Activated naive CD4-positive, alpha-beta T cell treated with anti-CD3 and anti-CD28 coated beads, Interleukin-2, amount 50 U/mL, for 24 hours (primary cell): Measurements from ENCODE around the gene PLCE1.

Experiments used
- H3K27ac Mint-ChIP-seq: one replicate; pipeline ENCODE4 v1.8.0; 2021; ENCODE audit warnings: mild to moderate bottlenecking, mixed read lengths
- H3K27me3 Mint-ChIP-seq: one replicate; pipeline ENCODE4 v1.8.0; 2021; ENCODE audit warnings: mixed read lengths
- H3K36me3 Mint-ChIP-seq: one replicate; pipeline ENCODE4 v1.8.0; 2021; ENCODE audit warnings: mixed read lengths
- H3K4me1 Mint-ChIP-seq: one replicate; pipeline ENCODE4 v1.8.0; 2021; ENCODE audit warnings: mixed read lengths
- H3K4me3 Mint-ChIP-seq: one replicate; pipeline ENCODE4 v1.8.0; 2021; ENCODE audit warnings: mild to moderate bottlenecking, mixed read lengths
- H3K9me3 Mint-ChIP-seq: one replicate; pipeline ENCODE4 v1.8.0; 2021; ENCODE audit warnings: mixed read lengths

The PLCE1 gene

GRCh38 chr10:94005050-94005449, 11.3 kb downstream of the PLCE1 start:
- H3K36me3 Mint-ChIP-seq: no peaks in the 10 kb centered on the region
- no peaks in the 10 kb centered on the region for H3K9me3 Mint-ChIP-seq
- H3K27ac Mint-ChIP-seq: no peak overlapping the region
- H3K4me3 Mint-ChIP-seq: no peak overlapping the region
- no peaks in the 10 kb centered on the region for H3K4me1 Mint-ChIP-seq
- peaks cover 8% of the 10 kb centered on the region for H3K27me3 Mint-ChIP-seq

DNA sequence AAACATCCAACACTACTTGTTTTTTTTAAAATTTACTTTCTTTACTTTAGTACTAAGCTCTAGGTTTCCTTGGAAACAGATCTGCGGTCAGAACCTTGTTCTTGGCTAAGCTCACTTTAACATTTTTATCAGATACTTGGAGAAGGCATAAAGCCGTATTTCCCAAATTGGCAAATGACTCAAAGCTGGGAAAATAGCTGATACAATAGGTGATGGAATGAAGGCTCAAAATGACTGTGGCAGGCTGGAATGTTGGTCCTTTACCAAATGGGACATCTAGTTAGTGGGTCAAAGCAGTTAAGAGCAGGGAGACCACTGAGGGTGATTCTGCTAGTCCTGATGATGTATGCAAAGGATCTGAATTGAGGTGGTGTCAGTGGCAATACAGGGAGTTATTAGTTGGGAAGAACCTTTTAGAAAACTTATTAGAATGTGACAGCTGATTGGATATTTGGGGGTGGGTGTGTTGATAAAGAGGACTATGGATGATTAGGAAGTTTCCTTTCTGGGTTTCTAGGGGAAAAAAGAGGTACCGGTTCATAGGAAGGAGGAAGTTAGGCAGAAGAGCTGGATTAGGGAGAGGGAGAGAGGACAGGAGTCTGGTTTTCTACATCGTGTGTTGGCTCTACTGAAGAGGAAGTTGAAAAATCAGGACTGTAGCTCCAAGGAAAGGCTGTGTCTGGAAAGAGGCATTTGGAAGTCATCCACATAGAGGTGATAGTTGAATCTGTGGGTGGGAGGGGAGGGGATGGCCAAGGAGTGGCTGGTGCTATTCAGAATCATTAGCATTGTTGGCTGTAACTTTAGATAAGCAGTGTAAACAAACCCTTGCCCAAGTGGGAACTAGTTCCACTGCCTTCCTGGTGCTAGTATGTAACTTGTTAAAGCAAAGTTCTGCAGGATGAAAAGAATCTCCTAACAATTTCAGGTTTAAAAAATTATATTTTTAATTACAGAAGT, 13.1 kb downstream of the PLCE1 start:
- Mint-ChIP-seq H3K4me3 (no peak overlapping the region), H3K27me3 (peaks cover 5% of the 10 kb centered on the region), H3K9me3 (no peaks in the 10 kb centered on the region)

DNA sequence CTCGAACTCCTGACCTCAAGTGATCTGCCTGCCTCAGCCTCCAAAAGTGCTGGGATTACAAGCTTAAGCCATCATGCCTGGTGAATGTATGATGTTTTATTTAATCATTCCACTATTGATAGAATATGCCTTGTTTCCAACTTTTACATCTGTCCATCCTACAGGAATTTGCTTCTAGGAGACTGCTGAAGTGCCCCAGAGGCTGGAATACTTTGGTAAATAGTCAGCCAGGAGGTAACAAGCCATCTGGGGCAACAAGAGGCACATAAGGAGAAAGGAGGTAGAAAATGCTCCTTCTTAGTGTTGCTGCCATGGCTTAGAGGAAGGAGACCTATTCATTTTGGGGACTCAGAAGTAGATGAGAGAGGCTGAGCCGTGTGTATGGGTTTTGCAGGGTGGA, 14.8 kb downstream of the PLCE1 start:
- Mint-ChIP-seq H3K27me3 (peaks cover 10% of the 10 kb centered on the region), H3K9me3 (no peaks in the 10 kb centered on the region), H3K4me1 (no peaks in the 10 kb centered on the region), H3K36me3 (no peaks in the 10 kb centered on the region), H3K4me3 (no peak overlapping the region), H3K27ac (no peak overlapping the region)

More for the DNA sequence above, 13.1 kb downstream of the PLCE1 start:
- Mint-ChIP-seq H3K36me3 (no peaks in the 10 kb centered on the region), H3K27ac (no peak overlapping the region), H3K4me1 (no peaks in the 10 kb centered on the region)

DNA sequence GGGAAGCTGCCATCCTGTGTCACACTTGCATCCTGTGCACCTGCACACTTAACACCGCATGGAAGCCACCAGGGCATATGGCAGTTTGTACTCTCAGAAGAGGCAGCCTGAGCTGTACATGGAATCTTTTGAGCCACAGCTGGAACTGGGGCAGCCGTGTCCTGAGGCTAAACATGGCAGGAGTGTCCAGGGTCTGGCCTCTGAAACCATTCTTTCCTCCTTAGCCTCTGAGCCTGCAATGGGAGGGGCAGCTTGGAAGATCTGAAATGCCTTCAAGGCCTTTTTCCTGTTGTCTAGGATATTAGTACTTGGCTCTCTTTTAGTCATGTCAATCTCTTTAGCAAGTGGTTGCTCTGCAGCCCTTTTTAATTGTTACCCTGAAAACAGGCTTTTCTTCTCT, 16.4 kb downstream of the PLCE1 start:
- H3K27ac Mint-ChIP-seq: no peak overlapping the region
- H3K9me3 Mint-ChIP-seq: no peaks in the 10 kb centered on the region
- H3K4me1 Mint-ChIP-seq: no peaks in the 10 kb centered on the region
- H3K27me3 Mint-ChIP-seq: peaks cover 11% of the 10 kb centered on the region
- H3K36me3 Mint-ChIP-seq: no peaks in the 10 kb centered on the region
- H3K4me3 Mint-ChIP-seq: no peak overlapping the region

- Mint-ChIP-seq H3K9me3 (no peaks in the 10 kb centered on the region), H3K36me3 (no peaks in the 10 kb centered on the region), H3K4me1 (no peaks in the 10 kb centered on the region), H3K27ac (no peak overlapping the region), H3K27me3 (peaks cover 11% of the 10 kb centered on the region), H3K4me3 (no peak overlapping the region)
These were observed 17.2 kb downstream of the PLCE1 start for GRCh38 chr10:94010886-94011285.

- Mint-ChIP-seq H3K36me3 (no peaks in the 10 kb centered on the region), H3K27me3 (peaks cover 11% of the 10 kb centered on the region), H3K4me1 (no peaks in the 10 kb centered on the region), H3K9me3 (no peaks in the 10 kb centered on the region), H3K27ac (no peak overlapping the region), H3K4me3 (no peak overlapping the region)
These were observed 17.6 kb downstream of the PLCE1 start for GRCh38 chr10:94011296-94011695.

GRCh38 chr10:94012834-94013233, 19.1 kb downstream of the PLCE1 start:
- Mint-ChIP-seq H3K36me3 (no peaks in the 10 kb centered on the region), H3K9me3 (no peaks in the 10 kb centered on the region), H3K4me3 (no peak overlapping the region), H3K4me1 (no peaks in the 10 kb centered on the region), H3K27me3 (peaks cover 8% of the 10 kb centered on the region), H3K27ac (no peak overlapping the region)

DNA sequence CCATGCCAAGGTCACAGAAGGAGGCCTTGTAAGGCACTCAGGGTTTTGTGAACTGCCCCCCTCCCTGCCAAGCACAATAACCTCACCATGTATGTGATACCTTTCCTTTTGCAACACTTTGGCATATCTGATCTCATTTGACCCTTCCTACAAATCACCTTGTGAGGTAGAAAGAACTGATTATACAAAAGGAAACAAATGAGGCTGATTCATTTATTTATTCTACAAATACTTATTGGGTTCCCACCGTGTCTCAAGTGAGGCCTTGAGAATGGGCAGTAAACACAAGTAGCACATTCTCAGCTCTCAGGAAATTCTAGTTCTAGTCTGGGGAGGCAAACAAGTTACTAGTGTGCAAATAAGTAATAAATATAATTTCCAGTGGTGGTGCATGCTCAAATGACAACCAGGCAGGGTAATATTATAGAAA, 19.6 kb downstream of the PLCE1 start:
- no peaks in the 10 kb centered on the region for H3K4me1 Mint-ChIP-seq
- no peak overlapping the region for H3K27ac Mint-ChIP-seq
- H3K9me3 Mint-ChIP-seq: no peaks in the 10 kb centered on the region
- peaks cover 8% of the 10 kb centered on the region for H3K27me3 Mint-ChIP-seq
- H3K36me3 Mint-ChIP-seq: no peaks in the 10 kb centered on the region
- H3K4me3 Mint-ChIP-seq: no peak overlapping the region

DNA sequence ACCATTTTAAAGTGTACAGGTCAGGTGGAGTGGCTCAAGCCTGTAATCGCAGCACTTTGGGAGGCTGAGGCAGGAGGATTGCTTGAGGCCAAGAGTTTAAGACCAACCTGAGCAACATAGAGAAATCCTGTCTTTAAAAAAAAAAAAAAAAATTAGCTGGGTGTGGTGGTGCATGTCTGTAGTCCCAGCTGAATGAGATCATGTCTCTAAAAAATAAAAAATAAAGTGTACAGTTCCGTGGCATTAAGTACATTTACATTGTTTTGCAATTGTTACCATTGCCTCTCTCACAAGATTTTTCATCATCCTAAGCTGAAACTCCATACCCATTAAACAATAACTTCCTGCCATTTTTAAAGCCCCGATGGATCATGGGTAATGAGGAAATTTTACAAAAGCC, 20.6 kb downstream of the PLCE1 start:
- Mint-ChIP-seq H3K4me3 (no peak overlapping the region), H3K27me3 (peaks cover 8% of the 10 kb centered on the region), H3K27ac (no peak overlapping the region), H3K9me3 (no peaks in the 10 kb centered on the region), H3K4me1 (no peaks in the 10 kb centered on the region), H3K36me3 (no peaks in the 10 kb centered on the region)

DNA sequence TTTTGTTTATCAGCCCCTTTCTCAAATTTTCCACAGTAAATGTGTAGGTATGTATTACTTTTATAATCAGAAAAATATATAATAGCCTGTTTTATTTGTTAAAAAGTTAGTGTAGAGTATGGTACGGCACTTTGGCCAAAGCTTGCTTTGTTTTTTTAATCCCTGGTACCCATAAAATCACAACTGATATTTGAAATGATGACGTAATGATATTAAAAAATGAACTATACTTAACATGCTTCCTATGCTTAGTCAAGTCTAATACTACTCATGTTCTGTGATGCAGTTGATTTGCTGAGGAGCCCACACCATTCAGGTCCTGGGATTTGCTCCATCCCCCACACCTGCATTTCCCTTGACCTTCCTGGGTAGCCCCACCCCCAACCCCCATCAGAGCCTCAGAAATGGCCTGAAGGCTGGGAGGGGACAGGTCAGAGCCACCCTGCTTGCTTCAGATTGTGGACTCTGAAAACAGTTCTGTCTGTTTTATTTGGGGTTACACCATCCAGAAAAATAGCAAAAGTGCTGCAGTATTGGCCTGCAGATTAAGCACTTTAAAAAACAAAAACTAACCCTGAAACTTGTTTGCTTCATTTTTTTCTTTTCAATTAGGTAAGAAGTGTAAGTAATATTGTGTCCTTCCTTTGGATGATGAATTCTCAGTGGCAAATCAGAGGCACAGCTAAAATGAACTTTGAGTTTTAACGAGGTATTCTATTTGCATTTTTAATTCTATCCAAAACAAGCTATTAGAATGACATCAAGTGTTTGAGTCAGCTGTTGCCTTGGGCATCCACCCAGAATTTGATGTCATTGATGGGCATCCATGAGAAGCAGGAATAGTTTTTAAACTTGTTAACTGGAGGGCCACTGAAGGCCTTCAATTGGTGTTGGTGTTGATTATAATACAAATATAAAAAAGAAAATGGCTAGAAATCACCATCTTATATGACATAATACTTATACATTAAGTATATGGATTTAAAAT, 23.3 kb downstream of the PLCE1 start:
- Mint-ChIP-seq H3K27me3 (peaks cover 6% of the 10 kb centered on the region), H3K4me1 (no peaks in the 10 kb centered on the region), H3K9me3 (no peaks in the 10 kb centered on the region), H3K27ac (no peak overlapping the region), H3K4me3 (no peak overlapping the region), H3K36me3 (no peaks in the 10 kb centered on the region)

- no peaks in the 10 kb centered on the region for H3K4me1 Mint-ChIP-seq
- no peak overlapping the region for H3K4me3 Mint-ChIP-seq
- peaks cover 6% of the 10 kb centered on the region for H3K27me3 Mint-ChIP-seq
- no peak overlapping the region for H3K27ac Mint-ChIP-seq
- H3K9me3 Mint-ChIP-seq: no peaks in the 10 kb centered on the region
- no peaks in the 10 kb centered on the region for H3K36me3 Mint-ChIP-seq
These were observed 24.4 kb downstream of the PLCE1 start for GRCh38 chr10:94018107-94018506.

DNA sequence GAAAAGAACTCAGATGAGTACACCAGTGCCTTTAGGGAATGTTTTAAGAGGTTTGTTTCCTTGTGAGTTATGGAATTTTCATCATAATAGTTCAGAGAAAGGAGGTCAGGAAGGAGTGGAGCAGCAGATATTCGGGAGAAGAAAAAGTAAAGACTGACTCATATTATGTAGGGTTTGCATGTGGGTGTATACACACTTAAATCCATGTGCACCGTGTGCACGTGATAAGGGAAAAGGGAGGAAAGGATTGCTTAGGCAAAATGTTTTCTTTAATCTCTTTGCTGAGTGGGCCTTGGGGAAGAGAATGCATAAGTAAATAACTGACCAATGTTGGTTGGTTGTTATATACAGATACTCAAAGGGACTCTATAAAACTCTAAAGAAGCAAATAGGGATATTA, 30.2 kb downstream of the PLCE1 start:
- no peak overlapping the region for H3K27ac Mint-ChIP-seq
- no peaks in the 10 kb centered on the region for H3K4me1 Mint-ChIP-seq

DNA sequence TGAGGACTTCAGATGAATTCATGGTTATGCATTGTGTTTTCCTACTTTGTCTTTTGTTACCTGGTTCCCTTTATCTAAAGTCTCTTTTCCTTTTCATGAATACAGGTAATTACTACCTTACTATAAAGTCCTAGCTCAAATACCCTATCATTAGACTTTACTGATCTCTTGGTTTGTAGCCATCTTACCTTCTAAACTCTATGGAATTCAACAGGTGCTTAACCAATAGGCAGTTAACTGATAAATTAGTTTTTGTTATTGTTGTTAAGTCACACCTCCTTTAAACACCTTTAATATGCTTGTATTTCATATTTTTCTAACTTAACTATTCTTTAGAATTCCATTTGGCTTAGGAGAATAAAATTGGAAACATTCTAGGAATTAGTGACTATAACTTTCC, 30.7 kb downstream of the PLCE1 start:
- Mint-ChIP-seq H3K4me1 (no peaks in the 10 kb centered on the region), H3K9me3 (peaks cover 9% of the 10 kb centered on the region), H3K36me3 (no peaks in the 10 kb centered on the region), H3K27me3 (peaks cover 6% of the 10 kb centered on the region), H3K27ac (no peak overlapping the region), H3K4me3 (no peak overlapping the region)

More for the DNA sequence above, 30.2 kb downstream of the PLCE1 start:
- Mint-ChIP-seq H3K9me3 (peaks cover 9% of the 10 kb centered on the region), H3K4me3 (no peak overlapping the region), H3K27me3 (peaks cover 6% of the 10 kb centered on the region), H3K36me3 (no peaks in the 10 kb centered on the region)

GRCh38 chr10:94025806-94026205, 32.1 kb downstream of the PLCE1 start:
- no peak overlapping the region for H3K4me3 Mint-ChIP-seq

DNA sequence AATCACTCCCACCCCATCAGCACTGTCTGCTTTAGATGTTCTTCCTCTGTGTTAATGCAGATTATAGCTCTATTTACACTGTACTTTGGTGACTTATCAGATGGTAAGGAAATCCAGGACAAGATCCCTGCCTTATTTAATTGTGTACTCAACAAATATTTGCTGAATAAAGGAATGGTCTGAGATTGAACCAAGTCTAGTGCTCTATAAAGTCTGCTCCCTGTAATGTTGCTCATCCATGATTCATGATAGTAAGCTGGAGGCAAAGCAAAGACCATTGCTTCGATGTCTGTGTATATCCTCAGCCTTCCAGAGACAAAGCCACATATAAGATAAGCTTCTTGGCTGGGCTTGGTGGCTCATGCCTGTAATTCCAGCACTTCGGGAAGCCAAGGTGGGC, 33.5 kb downstream of the PLCE1 start:
- Mint-ChIP-seq H3K27me3 (peaks cover 7% of the 10 kb centered on the region), H3K27ac (no peak overlapping the region), H3K9me3 (peaks cover 23% of the 10 kb centered on the region), H3K36me3 (no peaks in the 10 kb centered on the region), H3K4me3 (no peak overlapping the region), H3K4me1 (no peaks in the 10 kb centered on the region)

More at GRCh38 chr10:94025806-94026205, 32.1 kb downstream of the PLCE1 start:
- Mint-ChIP-seq H3K27ac (no peak overlapping the region), H3K4me1 (no peaks in the 10 kb centered on the region), H3K27me3 (peaks cover 6% of the 10 kb centered on the region), H3K36me3 (no peaks in the 10 kb centered on the region), H3K9me3 (peaks cover 10% of the 10 kb centered on the region)

GRCh38 chr10:94029955-94030354, 36.2 kb downstream of the PLCE1 start:
- H3K4me3 Mint-ChIP-seq: no peak overlapping the region
- peaks cover 33% of the 10 kb centered on the region for H3K9me3 Mint-ChIP-seq
- no peak overlapping the region for H3K27ac Mint-ChIP-seq
- H3K27me3 Mint-ChIP-seq: peaks cover 5% of the 10 kb centered on the region
- H3K4me1 Mint-ChIP-seq: no peaks in the 10 kb centered on the region
- no peaks in the 10 kb centered on the region for H3K36me3 Mint-ChIP-seq
